Testis (tissue), 2 donors: ENCODE results near the gene SLC25A17.

ENCODE experiments used
- CTCF ChIP-seq, 3 experiments: fragments of 450-650 bp in 2 of 3; fragments of 200-600 bp in 1 of 3; sonication (generic) in 1 of 3; IDR thresholded peaks; one replicate each; pipeline ENCODE4 v1.5.1; 2016 to 2019; ENCODE audit warnings: antibody characterized with exemption in 3 of 3, mild to moderate bottlenecking in 2 of 3, moderate library complexity in 1 of 3
- POLR2A ChIP-seq: fragments of 450-650 bp; IDR thresholded peaks from one replicate; pipeline ENCODE4 v1.6.1; 2017; ENCODE audit warnings: antibody characterized with exemption, mild to moderate bottlenecking, moderate library complexity

GRCh38 chr22:40746428-40747220 lies 72.5 kb downstream of the SLC25A17 start:
- TF ChIP-seq POLR2A (no peak), CTCF (IDR thresholded peaks at IDR 0.05) (no peak)
